ENCODE data around the gene PPP1R9B. TPM values are rescaled to one million over a fixed set of nuclear protein-coding genes. Genes with fewer than 3 reads are reported as not detected.

The PPP1R9B gene
- total and polyA plus RNA-seq, 2 of the 8 experiments (the other 6 are each of a cell fraction or from before 2014, with no cell fraction given) = 5.2 to 13.1 TPM

DNA sequence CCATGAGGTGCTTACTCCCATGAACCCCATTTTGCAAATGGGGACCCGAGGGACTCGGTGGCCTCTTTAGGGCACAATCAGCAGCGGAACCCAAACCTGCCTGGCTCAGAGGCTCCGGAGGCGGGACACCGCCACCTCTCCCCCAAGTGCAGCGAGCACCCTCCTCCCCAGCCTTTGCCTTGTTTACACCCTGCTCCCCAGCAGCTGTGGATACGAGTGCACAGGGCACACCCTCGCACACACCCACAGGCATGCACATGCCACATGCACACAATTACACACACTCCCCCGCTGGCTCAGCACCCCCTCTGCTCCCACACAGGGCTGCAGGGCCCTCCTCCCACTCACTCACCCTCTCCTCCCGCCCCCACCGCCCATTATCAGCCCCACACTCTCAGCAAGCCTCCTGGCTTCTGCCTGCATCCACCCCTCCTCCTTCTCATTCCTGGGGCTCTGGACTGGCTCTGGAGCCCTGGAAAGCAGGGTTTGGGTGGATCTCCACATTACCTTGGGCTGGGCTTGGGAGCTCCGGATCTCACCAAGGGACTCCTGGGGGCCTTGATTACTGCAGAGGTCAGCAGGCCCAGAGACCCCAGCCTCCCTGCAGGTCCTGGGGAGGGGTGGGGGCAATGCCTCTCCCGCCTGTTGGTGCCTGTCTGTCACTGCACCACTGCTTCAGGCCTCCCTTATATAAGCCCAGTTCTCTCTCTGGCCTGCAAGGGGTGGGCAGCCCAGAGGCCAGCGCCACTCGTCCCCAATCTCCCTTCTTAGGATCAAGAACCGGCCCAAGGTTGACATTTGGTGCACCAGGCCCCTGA, 48.9 kb downstream of the PPP1R9B start:
- peak overlapping the region; percentile 62; the same call in 1 of the 2 replicates for H4K8ac ChIP-seq (ENCODE audit: extremely low read depth, insufficient read depth, low read length)
- POLR2A ChIA-PET (ENCODE audit: partially characterized antibody) = no interaction called here
- H2BK20ac ChIP-seq (ENCODE audit: low read length) = peak overlapping the region; percentile 95
- CTCF ChIA-PET (ENCODE audit: partially characterized antibody) = interaction anchor here (0.6 to 15.7 kb wide), 10 partner anchors 8 to 170 kb away, joined by 3 to 412 read pairs (median 6); partner anchors contain the start of gene PDK2
- H3K56ac ChIP-seq (replicated peaks; ENCODE audit: insufficient read length, low read depth, low read length) = no peak overlapping the region
- no peak overlapping the region for H3K14ac ChIP-seq (ENCODE audit: insufficient read length)
- H4K5ac ChIP-seq (ENCODE audit: insufficient read length, low read depth, low read length) = no peak overlapping the region
- H3K79me2 ChIP-seq (ENCODE audit: control insufficient read depth in 1 of 2, insufficient read depth in 2 of 2, low read length in 2 of 2) = no peaks in the 10 kb centered on the region
- no peak overlapping the region for H2BK5ac ChIP-seq (ENCODE audit: low read depth, low read length)
- FAIRE-seq (no peak), DNase-seq (ENCODE audit: low read depth in 1 of 2, low spot score in 2 of 2) (no peak)
- no peak overlapping the region for H2BK120ac ChIP-seq (replicated peaks; ENCODE audit: low read depth, low read length)
- 0 out of 2 replicates have a peak, but pooled peaks cover 5% of the 10 kb centered on the region for H3K23me2 ChIP-seq (ENCODE audit: low read depth, low read length)
- H3K23ac ChIP-seq (ENCODE audit: insufficient read length) = no peak overlapping the region
- peak overlapping the region; percentile 90; the same call in 1 of the 2 replicates for H2BK15ac ChIP-seq (ENCODE audit: low read length)
- no peaks in the 10 kb centered on the region for H3K9me3 ChIP-seq (ENCODE audit: insufficient read depth in 2 of 2, low read depth in 1 of 2, low read length in 1 of 2)
- peak overlapping the region in 2 of 4 experiments; percentile 15 to 16; a peak in 3 of 8 replicates for H3K4me3 ChIP-seq (ENCODE audit: extremely low read depth in 1 of 4, insufficient read depth in 2 of 4, low read depth in 3 of 4, low read length in 4 of 4)
- peak overlapping the region; percentile 7 for H4K91ac ChIP-seq (replicated peaks; ENCODE audit: insufficient read length, low read length)
- 61% methylated on average over 13 of the region's 17 CpGs; no CpG with 5 or more reads in 1 of the 2 experiments for WGBS, 2 experiments (ENCODE audit: extremely low coverage in 1 of 2, insufficient coverage in 1 of 2, insufficient read length in 1 of 2, insufficient replicate concordance in 2 of 2, low coverage in 1 of 2, low lambda C conversion rate in 2 of 2, missing lambda C conversion rate in 1 of 2)
- peak overlapping the region; percentile 43 to 56 for H3K4me2 ChIP-seq (ENCODE audit: insufficient read depth in 1 of 2, low read depth in 2 of 2, low read length in 2 of 2)
- H3K79me1 ChIP-seq (ENCODE audit: low read depth, low read length) = peaks cover 3% of the 10 kb centered on the region
- no peak overlapping the region for H3K4ac ChIP-seq (replicated peaks; ENCODE audit: insufficient read length, low read depth, low read length)
- peak overlapping the region; percentile 43; the same call in 1 of the 2 replicates for H2BK12ac ChIP-seq (ENCODE audit: low read depth, low read length)
- H3K9ac ChIP-seq (replicated peaks in 1 of 4; ENCODE audit: extremely low read depth in 1 of 4, low read depth in 3 of 4, low read length in 3 of 4) = peak overlapping the region in 1 of 4 experiments; percentile 37; a peak in 1 of 7 replicates
- H3K18ac ChIP-seq (ENCODE audit: extremely low read depth, low read length) = no peak overlapping the region
- H3K4me1 ChIP-seq (replicated peaks in 1 of 4; ENCODE audit: control insufficient read depth in 3 of 4, insufficient read depth in 4 of 4, low read length in 3 of 4) = peaks cover 0 to 19% (median 12%) of the 10 kb centered on the region in 4 experiments; a peak in 6 of 7 replicates
- H2AFZ ChIP-seq (ENCODE audit: low read length) = no peak overlapping the region
- no peaks in the 10 kb centered on the region; a peak in 1 of 7 replicates for H3K27me3 ChIP-seq (replicated peaks in 1 of 4; ENCODE audit: control insufficient read depth in 3 of 4, extremely low read depth in 1 of 4, insufficient read depth in 3 of 4, low read length in 3 of 4)
- H4K20me1 ChIP-seq (replicated peaks in 1 of 2; ENCODE audit: control insufficient read depth in 1 of 2, insufficient read depth in 2 of 2, low read length in 2 of 2) = peaks cover 0 to 2% of the 10 kb centered on the region in 2 experiments
- no peak overlapping the region for H3K27ac ChIP-seq (ENCODE audit: low read depth, low read length)
- no peak overlapping the region for H2AK5ac ChIP-seq (ENCODE audit: low read depth, low read length)
- peaks cover 0 to 9% (median 0%) of the 10 kb centered on the region in 4 experiments; a peak in 1 of 8 replicates for H3K36me3 ChIP-seq (ENCODE audit: control insufficient read depth in 2 of 4, insufficient read depth in 4 of 4, low read length in 3 of 4)
- no peak for TF ChIP-seq SP2 (IDR thresholded peaks at IDR 0.05; ENCODE audit: low read length)
- TF ChIP-seq POLR2AphosphoS5 (IDR thresholded peaks at IDR 0.05; ENCODE audit: low read depth, low read length) = no peak
- no peak for TF ChIP-seq CHD2 (IDR thresholded peaks at IDR 0.05; ENCODE audit: low read length)
- TF ChIP-seq, protein P1, sequence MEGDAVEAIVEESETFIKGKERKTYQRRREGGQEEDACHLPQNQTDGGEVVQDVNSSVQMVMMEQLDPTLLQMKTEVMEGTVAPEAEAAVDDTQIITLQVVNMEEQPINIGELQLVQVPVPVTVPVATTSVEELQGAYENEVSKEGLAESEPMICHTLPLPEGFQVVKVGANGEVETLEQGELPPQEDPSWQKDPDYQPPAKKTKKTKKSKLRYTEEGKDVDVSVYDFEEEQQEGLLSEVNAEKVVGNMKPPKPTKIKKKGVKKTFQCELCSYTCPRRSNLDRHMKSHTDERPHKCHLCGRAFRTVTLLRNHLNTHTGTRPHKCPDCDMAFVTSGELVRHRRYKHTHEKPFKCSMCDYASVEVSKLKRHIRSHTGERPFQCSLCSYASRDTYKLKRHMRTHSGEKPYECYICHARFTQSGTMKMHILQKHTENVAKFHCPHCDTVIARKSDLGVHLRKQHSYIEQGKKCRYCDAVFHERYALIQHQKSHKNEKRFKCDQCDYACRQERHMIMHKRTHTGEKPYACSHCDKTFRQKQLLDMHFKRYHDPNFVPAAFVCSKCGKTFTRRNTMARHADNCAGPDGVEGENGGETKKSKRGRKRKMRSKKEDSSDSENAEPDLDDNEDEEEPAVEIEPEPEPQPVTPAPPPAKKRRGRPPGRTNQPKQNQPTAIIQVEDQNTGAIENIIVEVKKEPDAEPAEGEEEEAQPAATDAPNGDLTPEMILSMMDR (IDR thresholded peaks at IDR 0.05; ENCODE audit: control extremely low read depth in 1 of 3, insufficient read depth in 1 of 3, low read depth in 1 of 3, low read length in 3 of 3) = no peak
- TF ChIP-seq SP1 (IDR thresholded peaks at IDR 0.05; ENCODE audit: low read depth, low read length) = no peak
- TF ChIP-seq POLR2A (IDR thresholded peaks at IDR 0.05; ENCODE audit: control extremely low read depth in 1 of 2, low read depth in 2 of 2, low read length in 2 of 2) = no peak
- no peak for TF ChIP-seq TAF7 (optimal IDR thresholded peaks at IDR 0.05; ENCODE audit: borderline replicate concordance, low read depth, low read length)
- no peak for TF ChIP-seq CTBP2 (IDR thresholded peaks at IDR 0.05; ENCODE audit: borderline replicate concordance, insufficient read depth, insufficient read length, low read length)
- no peak for TF ChIP-seq ZNF274 (IDR thresholded peaks at IDR 0.05; ENCODE audit: borderline replicate concordance, extremely low read depth, low read length)
- TF ChIP-seq ASH2L (IDR thresholded peaks at IDR 0.05; ENCODE audit: low read length) = no peak
